Measurements from ENCODE around the gene ZNF92. TPM values are rescaled to one million over a fixed set of nuclear protein-coding genes. Genes with fewer than 3 reads are reported as not detected.
A peak's percentile ranks its signal among the peaks of the same experiment; 100 is the strongest.

The ZNF92 gene
- total and polyA plus RNA-seq, 2 of the 13 experiments (the other 11 are each of a cell fraction or from before 2014, with no cell fraction given): 4.0 to 13.2 TPM

DNA sequence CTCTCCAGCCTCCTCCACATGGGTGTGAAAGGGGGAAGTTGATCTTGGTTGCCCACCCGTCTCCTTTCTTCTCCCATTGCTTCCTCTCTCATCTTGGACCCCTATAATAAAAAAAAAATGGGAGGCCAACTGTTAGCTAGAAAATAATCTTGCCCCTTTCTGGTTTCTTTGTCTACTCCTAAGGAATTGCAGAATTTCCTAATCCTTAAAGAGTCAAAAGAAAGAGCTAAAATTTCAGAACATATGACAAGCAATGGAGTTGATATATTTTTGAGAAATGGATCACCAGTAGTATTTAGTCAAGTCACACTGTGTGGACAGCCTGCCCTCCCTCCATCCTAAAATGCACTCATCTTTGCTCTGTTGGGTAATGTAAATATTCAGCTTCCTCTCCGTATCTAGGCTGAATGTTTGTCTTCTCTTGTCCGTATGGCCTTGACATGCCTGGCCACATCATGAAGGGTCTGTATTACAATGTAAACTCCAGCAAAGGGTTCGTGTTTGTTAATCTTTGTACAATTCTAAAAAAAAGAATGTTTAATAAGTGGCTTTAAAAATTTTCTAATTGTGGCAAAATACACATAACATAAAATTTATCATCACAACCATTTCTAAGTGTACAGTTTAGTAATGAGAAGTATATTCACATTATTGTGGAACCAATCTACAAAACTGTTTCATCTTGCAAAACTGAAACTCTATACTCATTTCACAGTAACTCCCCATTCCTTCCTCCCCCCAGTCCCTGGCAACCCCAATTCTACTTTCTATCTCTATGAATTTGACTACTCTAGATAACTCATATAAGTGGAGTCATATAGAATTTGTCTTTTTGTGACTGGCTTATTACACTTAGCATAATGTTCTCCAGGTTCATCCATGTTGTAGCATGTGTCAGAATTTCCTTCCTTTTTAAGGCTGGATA is 71.5 kb downstream of the ZNF92 start (continued):
- TF ChIP-seq, protein P1, sequence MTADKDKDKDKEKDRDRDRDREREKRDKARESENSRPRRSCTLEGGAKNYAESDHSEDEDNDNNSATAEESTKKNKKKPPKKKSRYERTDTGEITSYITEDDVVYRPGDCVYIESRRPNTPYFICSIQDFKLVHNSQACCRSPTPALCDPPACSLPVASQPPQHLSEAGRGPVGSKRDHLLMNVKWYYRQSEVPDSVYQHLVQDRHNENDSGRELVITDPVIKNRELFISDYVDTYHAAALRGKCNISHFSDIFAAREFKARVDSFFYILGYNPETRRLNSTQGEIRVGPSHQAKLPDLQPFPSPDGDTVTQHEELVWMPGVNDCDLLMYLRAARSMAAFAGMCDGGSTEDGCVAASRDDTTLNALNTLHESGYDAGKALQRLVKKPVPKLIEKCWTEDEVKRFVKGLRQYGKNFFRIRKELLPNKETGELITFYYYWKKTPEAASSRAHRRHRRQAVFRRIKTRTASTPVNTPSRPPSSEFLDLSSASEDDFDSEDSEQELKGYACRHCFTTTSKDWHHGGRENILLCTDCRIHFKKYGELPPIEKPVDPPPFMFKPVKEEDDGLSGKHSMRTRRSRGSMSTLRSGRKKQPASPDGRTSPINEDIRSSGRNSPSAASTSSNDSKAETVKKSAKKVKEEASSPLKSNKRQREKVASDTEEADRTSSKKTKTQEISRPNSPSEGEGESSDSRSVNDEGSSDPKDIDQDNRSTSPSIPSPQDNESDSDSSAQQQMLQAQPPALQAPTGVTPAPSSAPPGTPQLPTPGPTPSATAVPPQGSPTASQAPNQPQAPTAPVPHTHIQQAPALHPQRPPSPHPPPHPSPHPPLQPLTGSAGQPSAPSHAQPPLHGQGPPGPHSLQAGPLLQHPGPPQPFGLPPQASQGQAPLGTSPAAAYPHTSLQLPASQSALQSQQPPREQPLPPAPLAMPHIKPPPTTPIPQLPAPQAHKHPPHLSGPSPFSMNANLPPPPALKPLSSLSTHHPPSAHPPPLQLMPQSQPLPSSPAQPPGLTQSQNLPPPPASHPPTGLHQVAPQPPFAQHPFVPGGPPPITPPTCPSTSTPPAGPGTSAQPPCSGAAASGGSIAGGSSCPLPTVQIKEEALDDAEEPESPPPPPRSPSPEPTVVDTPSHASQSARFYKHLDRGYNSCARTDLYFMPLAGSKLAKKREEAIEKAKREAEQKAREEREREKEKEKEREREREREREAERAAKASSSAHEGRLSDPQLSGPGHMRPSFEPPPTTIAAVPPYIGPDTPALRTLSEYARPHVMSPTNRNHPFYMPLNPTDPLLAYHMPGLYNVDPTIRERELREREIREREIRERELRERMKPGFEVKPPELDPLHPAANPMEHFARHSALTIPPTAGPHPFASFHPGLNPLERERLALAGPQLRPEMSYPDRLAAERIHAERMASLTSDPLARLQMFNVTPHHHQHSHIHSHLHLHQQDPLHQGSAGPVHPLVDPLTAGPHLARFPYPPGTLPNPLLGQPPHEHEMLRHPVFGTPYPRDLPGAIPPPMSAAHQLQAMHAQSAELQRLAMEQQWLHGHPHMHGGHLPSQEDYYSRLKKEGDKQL (CRISPR knock-in tag; IDR thresholded peaks at IDR 0.05; ENCODE audit: low read depth): peak; percentile 82
- TF ChIP-seq, protein P2, sequence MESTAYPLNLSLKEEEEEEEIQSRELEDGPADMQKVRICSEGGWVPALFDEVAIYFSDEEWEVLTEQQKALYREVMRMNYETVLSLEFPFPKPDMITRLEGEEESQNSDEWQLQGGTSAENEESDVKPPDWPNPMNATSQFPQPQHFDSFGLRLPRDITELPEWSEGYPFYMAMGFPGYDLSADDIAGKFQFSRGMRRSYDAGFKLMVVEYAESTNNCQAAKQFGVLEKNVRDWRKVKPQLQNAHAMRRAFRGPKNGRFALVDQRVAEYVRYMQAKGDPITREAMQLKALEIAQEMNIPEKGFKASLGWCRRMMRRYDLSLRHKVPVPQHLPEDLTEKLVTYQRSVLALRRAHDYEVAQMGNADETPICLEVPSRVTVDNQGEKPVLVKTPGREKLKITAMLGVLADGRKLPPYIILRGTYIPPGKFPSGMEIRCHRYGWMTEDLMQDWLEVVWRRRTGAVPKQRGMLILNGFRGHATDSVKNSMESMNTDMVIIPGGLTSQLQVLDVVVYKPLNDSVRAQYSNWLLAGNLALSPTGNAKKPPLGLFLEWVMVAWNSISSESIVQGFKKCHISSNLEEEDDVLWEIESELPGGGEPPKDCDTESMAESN (CRISPR knock-in tag; conservative IDR thresholded peaks at IDR 0.05): peak; percentile 68
- TF ChIP-seq ELF4 (CRISPR knock-in tag; IDR thresholded peaks at IDR 0.05; ENCODE audit: borderline replicate concordance) (no peak), CCAR2 (optimal IDR thresholded peaks at IDR 0.05; ENCODE audit: low read depth, low read length) (no peak), ETV5 (CRISPR knock-in tag; IDR thresholded peaks at IDR 0.05; ENCODE audit: borderline replicate concordance) (peak; percentile 100), ZNF329 (CRISPR knock-in tag; IDR thresholded peaks at IDR 0.05; ENCODE audit: low read depth) (no peak), MIER2 (CRISPR knock-in tag; IDR thresholded peaks at IDR 0.05) (0 out of 2 replicates have a peak, but pooled peaks have one; percentile 27), PAF1 (CRISPR knock-in tag; IDR thresholded peaks at IDR 0.05) (no peak), SRSF1 (optimal IDR thresholded peaks at IDR 0.05; ENCODE audit: low read depth, low read length) (no peak), ZNF547 (CRISPR knock-in tag; IDR thresholded peaks at IDR 0.05) (no peak), SALL1 (CRISPR knock-in tag; IDR thresholded peaks at IDR 0.05) (peak; percentile 96)
- TF ChIP-seq, protein P3, sequence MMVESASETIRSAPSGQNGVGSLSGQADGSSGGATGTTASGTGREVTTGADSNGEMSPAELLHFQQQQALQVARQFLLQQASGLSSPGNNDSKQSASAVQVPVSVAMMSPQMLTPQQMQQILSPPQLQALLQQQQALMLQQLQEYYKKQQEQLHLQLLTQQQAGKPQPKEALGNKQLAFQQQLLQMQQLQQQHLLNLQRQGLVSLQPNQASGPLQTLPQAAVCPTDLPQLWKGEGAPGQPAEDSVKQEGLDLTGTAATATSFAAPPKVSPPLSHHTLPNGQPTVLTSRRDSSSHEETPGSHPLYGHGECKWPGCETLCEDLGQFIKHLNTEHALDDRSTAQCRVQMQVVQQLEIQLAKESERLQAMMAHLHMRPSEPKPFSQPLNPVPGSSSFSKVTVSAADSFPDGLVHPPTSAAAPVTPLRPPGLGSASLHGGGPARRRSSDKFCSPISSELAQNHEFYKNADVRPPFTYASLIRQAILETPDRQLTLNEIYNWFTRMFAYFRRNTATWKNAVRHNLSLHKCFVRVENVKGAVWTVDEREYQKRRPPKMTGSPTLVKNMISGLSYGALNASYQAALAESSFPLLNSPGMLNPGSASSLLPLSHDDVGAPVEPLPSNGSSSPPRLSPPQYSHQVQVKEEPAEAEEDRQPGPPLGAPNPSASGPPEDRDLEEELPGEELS (CRISPR knock-in tag; IDR thresholded peaks at IDR 0.05): peak; percentile 94
- TF ChIP-seq, protein P4, sequence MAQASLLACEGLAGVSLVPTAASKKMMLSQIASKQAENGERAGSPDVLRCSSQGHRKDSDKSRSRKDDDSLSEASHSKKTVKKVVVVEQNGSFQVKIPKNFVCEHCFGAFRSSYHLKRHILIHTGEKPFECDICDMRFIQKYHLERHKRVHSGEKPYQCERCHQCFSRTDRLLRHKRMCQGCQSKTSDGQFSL (CRISPR knock-in tag; IDR thresholded peaks at IDR 0.05): no peak
- TF ChIP-seq, protein P5, sequence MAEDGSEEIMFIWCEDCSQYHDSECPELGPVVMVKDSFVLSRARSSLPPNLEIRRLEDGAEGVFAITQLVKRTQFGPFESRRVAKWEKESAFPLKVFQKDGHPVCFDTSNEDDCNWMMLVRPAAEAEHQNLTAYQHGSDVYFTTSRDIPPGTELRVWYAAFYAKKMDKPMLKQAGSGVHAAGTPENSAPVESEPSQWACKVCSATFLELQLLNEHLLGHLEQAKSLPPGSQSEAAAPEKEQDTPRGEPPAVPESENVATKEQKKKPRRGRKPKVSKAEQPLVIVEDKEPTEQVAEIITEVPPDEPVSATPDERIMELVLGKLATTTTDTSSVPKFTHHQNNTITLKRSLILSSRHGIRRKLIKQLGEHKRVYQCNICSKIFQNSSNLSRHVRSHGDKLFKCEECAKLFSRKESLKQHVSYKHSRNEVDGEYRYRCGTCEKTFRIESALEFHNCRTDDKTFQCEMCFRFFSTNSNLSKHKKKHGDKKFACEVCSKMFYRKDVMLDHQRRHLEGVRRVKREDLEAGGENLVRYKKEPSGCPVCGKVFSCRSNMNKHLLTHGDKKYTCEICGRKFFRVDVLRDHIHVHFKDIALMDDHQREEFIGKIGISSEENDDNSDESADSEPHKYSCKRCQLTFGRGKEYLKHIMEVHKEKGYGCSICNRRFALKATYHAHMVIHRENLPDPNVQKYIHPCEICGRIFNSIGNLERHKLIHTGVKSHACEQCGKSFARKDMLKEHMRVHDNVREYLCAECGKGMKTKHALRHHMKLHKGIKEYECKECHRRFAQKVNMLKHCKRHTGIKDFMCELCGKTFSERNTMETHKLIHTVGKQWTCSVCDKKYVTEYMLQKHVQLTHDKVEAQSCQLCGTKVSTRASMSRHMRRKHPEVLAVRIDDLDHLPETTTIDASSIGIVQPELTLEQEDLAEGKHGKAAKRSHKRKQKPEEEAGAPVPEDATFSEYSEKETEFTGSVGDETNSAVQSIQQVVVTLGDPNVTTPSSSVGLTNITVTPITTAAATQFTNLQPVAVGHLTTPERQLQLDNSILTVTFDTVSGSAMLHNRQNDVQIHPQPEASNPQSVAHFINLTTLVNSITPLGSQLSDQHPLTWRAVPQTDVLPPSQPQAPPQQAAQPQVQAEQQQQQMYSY (CRISPR knock-in tag; IDR thresholded peaks at IDR 0.05): no peak
